Activated CD8-positive, alpha-beta memory T cell treated with anti-CD3 and anti-CD28 coated beads for 24 hours (primary cell): ENCODE results near the gene IDE.
"Not testable (repeated sequence)": the region's sequence is repeated elsewhere in the genome, so short reads cannot be mapped to it uniquely, and the experiment has no call there.

Experiments
- DNase-seq: peaks from one replicate; pipeline ENCODE4 v3.0.0-alpha.2; 2020

Gene IDE

GRCh38 chr10:92573798-92574547, at the start of gene IDE:
Gene IDE (minus strand): TSS chr10:92574093. CDS start chr10:92574019, 74 bp downstream.
- peak; percentile 94 for DNase-seq

GRCh38 chr10:92619368-92619767, 45.5 kb upstream of the IDE start:
- no peak for DNase-seq

- no peak for DNase-seq
Measured at GRCh38 chr10:92615515-92615914, 41.6 kb upstream of the IDE start.

- no peak for DNase-seq
Measured at GRCh38 chr10:92604841-92605240, 30.9 kb upstream of the IDE start.

GRCh38 chr10:92598321-92598720, 24.4 kb upstream of the IDE start:
- DNase-seq: no peak

GRCh38 chr10:92595505-92595904, 21.6 kb upstream of the IDE start:
- no peak for DNase-seq

GRCh38 chr10:92593619-92594588, 20.0 kb upstream of the IDE start:
- DNase-seq: no peak

- DNase-seq: peak; percentile 98
Measured at GRCh38 chr10:92592761-92593618, 19.1 kb upstream of the IDE start, which contains the start of gene KIF11. Gene KIF11 (plus strand): TSS chr10:92593130. CDS start chr10:92593376, 246 bp downstream.

GRCh38 chr10:92591550-92592022, 17.7 kb upstream of the IDE start:
- DNase-seq: peak; percentile 94

- peak; percentile 59 for DNase-seq
Measured at GRCh38 chr10:92590623-92591549, 17.0 kb upstream of the IDE start.

- not testable (repeated sequence) for DNase-seq
Measured at GRCh38 chr10:92582347-92582746, 8.5 kb upstream of the IDE start.

GRCh38 chr10:92575961-92576360, 2.1 kb upstream of the IDE start:
- no peak for DNase-seq

- DNase-seq: no peak
Measured at GRCh38 chr10:92574548-92575261, 812 bp upstream of the IDE start.

- no peak for DNase-seq
Measured at GRCh38 chr10:92573091-92573797, 649 bp downstream of the IDE start.

- DNase-seq: no peak
Measured at GRCh38 chr10:92572362-92573090, 1.4 kb downstream of the IDE start.

GRCh38 chr10:92571649-92572048, 2.2 kb downstream of the IDE start:
- no peak for DNase-seq

GRCh38 chr10:92569663-92570062, 4.2 kb downstream of the IDE start:
- DNase-seq: not testable (repeated sequence)

GRCh38 chr10:92569071-92569470, 4.8 kb downstream of the IDE start:
- no peak for DNase-seq

GRCh38 chr10:92567952-92568600, 5.8 kb downstream of the IDE start:
- DNase-seq: no peak
